Stimulated activated CD4-positive, alpha-beta T cell treated with anti-CD3 and anti-CD28 coated beads, Interleukin-2, amount 100 ng/mL, for 24 hours (primary cell): Measurements from ENCODE around the gene TMEM121.

Experiments used
- DNase-seq, 2 donors: peaks; one replicate each; pipeline ENCODE4 v3.0.0-alpha.2; 2020

Gene TMEM121

DNA sequence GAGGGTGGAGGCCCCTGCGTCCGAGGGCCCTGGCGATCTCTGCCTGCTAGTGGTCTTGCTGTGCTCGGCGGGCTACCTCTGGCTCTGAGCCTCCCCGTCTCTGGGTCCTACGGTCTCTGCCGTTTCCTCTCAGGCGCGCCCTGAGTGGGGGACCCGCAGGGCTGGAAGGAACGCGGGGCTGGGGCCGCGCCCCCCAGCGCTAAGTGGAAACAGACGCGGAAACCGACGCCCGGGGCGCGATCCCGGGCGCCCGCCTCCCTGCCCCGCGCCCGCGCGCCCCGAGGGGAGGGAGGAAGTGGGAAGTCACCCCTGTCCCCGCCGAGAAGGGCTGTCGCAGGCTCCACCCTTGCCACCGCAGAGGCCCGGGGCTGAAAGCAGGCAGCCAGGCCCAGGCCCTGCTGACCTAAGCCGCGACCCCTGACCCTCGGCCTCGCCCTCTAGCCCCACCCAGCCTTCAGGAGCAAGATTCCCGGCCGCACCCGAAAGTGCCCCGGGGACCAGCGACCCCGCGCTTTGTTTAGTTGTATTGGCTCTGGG lies 38.9 kb upstream of the TMEM121 start:
- peak; percentile 61 to 65 for DNase-seq

DNA sequence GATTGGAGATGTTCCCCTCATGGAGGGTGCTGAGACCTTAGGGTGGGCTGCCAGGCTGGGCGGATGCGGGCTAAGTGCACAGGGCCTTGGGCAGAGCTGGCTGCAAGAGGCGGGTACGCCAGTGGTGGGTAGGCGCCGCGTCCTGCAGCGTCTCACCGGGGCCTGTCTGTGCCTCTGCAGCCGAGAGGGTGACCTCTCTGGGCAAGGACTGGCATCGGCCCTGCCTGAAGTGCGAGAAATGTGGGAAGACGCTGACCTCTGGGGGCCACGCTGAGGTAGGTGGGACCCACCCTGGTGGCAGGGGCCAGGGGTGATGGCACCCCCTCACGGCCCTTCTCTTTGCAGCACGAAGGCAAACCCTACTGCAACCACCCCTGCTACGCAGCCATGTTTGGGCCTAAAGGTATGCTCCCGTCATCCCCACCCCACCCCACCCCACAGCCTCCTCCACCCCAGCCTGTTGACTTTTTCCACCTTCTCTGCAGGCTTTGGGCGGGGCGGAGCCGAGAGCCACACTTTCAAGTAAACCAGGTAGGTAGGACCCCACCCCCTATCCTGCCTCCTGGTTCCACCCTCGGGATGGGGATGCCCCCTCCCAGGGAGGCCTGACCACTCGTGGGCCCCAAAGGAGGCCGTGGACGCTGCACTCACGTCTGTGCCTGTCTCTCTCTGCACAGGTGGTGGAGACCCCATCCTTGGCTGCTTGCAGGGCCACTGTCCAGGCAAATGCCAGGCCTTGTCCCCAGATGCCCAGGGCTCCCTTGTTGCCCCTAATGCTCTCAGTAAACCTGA lies 38.2 kb upstream of the TMEM121 start:
- peak in 1 of 2 donors; percentile 42 for DNase-seq

DNA sequence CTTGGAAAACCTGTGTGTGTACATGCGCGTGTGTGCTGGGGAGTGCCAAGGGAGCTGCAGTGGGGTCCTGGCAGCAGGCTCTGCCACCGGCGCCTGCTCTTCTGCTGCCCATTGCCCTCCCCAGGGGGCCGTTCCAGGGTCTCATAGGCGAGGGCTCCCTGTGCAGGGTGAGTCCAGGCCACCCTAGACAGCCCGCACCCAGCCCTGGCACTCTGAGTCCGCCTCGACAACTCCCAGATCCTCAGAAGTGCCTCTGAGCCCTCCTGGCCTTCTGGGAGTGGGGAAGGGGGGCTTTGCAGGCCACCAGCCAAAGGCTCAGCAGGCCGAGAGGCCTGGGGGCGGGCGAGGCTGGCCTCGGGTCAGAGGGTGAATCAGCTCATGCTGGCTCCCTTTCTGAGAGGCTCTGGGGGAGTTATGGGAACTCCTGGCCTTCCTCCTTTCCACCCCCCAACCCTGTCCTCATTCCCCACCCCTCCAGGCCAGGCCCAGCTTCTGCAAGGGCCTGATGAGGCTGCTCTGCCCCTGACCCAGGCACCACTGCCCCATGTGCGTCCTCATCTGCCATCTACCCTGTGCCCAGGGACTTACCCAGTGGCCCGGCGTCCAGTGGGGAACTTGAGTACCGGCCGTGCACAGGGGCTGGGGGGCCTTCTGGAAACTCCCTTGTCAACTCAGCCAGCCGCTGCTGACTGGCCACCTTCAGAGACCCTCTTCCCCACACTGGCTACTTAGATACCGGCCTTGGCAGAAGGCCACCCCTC lies 37.4 kb upstream of the TMEM121 start:
- DNase-seq = no peak

DNA sequence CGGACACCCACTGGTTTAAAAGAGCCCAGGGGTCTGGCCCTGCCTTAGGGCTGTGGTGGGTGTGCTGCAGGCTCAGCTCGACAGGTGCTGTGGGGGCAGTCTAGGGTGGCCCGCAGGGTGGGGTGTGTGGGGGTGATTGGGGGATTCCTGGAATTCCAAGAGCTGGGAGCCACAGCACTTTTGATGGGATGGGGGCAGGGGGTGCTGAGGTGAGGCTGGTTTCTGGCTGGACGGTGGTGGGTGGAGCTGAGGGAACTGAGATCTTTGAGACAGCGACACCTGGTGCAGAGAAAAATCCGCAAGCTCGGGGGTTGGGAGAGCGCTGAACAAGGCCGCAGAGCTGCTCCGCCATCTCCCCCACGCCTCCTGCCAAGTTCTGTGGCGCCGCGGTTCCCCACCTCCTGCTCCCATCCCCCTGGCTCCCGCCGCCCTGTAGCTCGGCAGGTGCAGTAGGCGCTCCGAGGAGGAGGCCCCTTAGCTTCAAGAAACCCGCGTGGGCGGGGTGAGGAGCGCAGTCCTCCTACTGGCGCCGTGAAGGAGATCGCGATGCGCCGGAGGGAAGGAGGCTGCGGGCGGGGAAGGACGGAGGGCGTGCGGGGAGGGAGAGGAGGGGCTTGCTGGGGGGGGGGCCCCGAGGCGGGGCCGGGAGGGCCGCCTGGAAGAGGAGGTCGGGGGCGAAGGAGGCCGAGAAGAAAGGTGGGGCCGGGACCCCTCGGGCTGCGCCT lies 36.7 kb upstream of the TMEM121 start:
- peak; percentile 82 to 86 for DNase-seq

DNA sequence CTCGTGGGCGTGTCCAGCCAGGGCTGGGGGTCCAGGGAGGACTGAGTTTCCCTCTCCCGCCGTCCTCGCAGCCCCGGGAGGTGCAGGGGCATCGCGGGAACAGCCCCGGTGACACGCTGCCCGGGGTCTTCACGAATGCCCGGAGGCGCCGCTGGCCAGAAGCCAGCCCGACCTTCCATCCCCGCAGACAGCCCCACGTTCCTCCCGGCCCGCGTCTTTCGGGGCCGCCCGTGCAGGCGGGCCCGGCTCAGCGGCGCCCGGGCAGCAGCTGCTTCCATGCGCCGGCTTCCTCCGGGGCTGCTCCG lies 36.2 kb upstream of the TMEM121 start:
- DNase-seq = no peak

DNA sequence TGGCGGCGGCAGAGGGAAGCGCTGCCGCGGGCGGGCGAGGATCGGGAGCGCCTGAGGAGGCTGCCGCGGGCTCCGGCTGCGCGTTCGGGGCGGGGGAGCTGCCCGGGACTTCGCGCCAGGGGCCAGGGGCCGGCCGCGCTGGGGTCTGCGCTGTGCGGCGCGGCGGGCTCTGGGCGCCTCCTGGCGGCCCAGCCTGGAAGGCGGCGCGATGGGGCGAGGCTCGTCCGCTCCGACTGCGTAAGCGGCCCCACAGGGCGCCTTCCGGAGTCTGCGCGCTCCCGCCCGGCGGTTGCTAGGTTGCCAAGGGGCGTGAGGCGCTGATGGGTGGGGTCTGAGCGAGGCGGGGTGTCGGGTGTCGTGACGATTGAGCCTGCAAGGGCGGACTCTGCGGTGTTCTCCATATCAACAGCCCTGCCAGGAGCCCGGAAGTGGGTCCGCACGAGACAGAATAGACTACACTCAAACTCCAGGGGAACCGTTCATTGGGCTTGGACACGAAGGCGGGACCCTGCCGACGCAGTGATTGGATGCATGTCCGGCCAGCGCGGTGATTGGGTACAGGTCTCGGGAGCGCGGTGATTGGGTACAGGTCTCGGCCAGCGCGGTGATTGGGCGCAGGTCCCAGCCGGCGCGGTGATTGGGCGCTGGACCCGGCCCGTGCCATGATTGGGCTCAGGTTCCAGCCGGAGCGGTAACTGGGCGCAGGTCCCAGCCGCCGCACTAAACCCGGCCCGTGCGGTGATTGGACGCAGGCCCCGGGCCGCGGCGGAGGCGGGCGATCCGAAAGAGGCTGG lies 35.6 kb upstream of the TMEM121 start, which contains the start of gene TEDC1:
TEDC1 (plus strand) TSS at position 675 of the 794 bp plus-strand sequence. CDS start 130 bp downstream, outside the sequence.
- peak; percentile 98 for DNase-seq

DNA sequence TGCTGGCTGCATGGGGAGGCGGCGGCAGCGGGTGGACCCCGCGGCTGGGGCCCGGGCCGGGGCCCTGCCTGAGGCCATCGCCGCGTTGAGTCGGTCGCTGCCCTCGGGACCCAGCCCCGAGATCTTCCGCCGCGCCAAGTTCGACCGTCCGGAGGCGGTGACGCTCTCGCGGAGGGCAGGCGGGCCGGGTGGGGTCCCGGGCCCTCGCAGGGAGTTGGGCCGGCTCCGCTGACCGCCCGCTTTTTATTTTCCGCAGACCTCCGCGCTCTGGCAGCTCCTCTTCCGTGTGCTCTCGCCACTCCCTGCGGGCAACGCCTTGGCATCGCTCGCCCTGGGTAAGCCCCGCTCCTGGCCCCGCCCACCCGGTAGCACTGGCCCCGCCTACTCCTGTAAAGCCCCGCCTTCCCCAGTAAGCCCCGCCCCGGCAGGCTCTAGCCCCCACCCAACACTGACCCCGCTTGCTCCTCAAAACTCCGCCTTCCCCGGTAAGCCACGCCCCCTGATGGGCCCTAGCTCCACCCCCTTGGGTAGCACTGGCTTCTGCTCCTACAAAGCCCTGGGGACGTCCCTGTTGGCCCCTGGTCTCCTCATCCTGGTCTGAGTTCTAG lies 34.9 kb upstream of the TMEM121 start:
- DNase-seq = peak; percentile 88 to 94

DNA sequence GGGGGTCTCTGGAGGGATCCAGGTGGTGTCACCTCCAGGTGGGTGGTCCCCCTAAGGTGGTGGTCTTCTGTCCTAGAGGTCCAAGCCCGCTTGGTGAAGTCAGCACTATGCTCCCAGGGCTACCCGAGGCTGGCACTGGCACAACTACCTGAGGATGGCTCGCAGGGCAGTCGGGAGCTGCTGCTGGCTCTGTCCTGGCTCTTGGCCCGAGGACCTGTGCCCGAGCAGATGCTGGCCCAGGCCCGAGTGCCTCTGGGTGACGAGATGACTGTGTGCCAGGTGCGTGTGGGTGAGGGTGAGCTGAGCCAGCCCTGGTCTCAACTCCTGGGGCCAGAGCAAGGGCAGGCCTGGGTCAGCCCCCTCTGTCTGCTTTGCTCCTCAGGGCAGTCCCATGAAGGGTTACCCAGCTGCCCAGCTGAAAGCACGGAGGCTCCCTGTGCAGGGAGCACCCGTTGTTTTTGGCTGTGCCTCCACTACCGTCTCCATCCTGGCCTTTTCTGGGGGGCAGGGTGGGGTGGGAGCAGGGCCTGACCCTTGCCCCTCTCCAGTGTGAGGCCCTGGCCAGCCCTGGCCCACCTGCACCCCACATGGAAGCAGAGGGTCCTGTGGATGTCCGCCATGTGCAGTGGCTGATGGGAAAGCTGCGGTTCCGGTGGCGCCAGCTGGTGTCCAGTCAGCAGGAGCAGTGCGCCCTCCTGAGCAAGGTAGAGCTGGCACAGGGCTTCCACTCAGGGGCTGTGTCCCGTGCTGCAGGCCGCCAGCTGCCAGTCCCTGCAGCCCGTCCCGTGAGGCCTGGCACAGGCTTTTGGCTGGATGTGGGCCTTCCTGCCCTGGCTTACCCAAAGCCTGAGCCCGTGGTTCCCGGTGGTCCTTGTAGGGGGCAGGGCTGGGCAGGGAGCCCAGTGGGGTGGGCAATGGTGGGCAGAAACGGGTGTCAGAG lies 34.1 kb upstream of the TMEM121 start:
- no peak for DNase-seq

DNA sequence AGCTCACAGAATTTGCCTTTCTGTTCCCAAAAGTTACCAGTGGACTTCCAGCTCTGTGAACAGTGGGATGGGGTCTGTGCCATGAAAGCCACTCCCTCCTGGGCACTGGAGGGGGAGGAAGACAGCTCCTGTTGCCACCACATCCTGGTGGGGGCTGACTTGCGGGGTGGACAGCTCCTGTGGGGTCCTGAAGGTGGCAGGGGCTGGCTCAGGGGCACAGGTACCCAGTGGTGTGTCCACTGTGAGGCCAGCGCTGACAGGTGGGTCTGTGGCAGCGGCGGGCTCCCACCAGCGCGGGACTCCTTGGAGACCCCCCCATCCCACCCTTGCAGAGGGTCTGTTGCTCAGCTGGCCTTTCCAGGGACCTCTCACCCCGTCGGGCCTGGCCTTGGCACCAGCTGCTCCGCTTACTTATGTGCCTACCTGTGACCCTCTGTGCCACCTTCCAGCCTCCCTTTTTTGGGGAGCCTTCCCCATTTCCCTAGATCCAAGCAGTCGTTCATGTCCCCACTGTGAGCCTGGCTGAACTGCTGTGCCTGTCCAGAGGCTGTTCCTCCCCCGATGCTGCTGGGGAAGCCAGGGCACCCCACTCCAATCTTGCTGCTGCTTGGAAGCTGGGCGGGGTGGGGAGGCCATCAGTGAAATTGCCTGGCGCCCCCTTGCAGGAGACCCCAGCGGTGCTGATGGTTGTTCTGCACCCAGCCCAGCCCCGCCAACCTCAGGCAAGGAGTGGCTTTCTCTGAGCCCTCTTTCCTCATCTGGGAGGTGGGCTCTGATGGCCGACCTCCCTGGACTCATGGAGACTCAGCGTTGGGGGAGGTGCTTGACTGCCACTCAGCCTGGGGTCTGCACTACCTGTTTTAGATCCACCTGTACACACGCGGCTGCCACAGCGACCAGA lies 33.2 kb upstream of the TMEM121 start:
- no peak for DNase-seq

DNA sequence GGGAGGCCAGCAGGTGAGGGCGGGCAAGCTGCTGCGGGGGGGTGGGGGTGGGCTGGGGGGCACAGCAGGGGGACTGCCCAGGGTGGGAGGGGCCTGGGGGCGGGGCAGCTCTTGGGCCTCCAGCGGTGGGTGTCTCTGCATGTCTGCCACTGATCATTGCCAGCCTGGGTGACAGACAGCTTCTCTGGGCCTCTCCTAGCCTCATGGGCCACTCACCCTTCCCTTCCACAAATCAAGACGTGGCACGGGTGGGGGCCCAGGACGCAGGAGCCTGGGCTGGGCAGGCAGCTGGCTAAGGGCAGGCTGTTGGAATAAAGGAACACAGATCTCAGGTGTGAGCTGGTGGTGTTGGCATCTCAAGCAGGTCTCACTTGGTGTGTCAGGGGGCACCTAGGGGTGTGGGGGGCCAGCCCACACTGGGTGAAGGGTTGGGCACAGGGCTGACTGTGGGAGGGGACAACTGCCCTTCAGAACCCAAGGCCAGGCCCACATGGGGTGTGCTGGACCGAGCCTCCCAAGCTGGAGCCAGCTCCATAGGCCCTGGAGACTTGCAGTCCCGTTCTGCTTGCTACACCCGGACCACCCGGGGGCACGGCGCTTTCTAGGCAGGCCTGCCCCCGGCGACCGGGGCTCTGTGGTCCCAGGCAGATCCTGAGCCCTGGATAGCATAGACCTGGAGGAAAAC lies 32.3 kb upstream of the TMEM121 start:
- DNase-seq = no peak

DNA sequence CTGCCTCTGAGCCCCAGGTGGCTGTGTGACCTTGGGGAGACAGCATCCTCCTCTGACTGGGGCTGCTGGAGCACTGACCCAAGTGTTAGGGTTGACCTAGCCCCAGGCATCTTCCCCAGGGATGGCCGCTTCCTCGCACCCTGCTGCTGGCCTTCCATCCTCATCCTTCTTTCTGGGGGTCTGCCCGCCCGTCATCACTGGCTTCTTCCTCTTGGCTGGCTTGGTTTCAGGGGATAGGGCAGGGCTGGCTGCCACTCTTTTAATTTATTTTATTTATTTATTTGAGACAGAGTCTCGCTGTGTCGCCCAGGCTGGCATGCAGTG lies 31.8 kb upstream of the TMEM121 start:
- DNase-seq = no peak

DNA sequence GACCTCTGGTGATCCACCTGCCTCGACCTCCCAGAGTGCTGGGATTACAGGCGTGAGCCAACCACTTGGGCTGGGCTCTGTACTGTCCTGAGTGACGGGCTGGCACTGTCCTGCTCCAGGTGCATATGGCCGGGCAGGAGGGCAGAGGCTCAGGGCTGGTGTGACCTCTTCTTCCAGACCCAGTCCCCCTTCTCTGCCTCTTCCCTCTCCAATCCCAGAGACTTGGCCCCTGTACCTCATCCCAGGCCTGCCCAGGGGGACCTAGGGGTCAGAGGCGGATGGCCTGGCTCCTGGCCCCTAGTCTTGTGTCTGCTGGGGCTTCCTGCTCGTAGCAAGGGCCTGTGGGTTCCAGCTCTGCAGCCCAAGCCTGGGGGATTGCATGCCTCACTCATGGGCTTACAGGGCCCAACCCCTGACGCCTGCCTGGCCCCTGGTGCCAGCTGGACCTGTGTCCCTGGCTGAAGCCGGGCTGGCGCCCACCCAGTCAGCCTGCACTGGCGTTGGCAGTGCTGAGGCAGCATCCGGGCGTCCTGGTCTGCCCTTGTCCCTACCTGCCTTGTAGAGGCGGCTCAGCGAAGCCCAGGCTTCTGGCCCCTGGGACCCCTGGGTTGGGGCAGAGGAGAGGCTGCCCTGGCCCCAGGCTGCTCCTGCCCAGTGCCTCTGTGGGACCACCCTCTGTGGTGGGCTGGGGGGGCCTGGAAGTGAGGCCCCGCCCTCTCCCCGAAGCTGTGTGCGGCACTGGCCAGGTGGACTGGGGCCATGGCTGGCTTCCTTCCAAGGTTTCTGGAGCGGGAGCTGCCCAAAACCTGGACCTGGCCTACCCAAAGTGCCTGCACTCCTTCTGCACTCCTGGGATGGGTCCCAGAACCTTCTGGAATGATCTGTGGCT lies 31.0 kb upstream of the TMEM121 start:
- no peak for DNase-seq

DNA sequence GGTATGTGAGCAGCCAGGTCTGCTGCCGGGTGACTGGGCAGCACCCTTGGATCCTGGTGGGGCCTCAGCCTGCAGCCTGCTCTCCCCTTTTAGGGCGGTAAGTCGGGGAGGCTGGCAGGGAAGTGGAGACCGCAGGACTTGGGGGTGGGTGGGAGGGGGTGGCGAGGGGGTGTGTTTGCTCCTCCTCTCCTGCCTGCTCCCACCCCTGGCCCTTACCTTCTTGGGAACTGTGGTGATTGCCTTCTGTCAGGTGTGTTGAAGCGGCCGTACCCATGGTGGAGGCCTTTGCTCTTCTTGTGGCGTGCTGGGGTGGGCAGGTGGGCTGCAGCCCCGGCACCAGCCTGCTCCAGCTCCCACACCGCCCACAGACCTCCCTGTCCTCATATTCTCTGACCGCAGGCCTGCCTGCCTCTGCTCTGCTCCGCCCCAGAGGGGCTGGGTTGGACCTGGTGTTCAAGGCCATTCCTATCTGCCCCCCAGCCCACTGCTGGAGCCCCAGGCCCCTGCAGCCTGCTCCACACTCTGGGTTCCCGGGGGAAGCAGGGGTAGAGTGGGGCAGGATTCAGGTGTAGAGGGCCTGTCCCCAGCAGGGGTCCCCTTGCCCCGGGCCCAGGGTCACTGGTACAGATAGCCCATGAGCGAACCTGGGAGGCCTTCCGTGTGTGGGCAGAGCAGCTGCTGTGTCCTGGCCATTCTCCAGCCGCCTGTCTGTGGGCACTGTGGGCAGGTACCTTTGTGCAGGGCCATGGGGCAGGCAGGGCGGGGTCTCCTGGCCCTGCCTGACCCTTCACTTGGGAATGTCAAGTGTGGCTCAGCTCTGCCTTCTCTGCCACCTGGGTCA lies 30.2 kb upstream of the TMEM121 start:
- no peak for DNase-seq

DNA sequence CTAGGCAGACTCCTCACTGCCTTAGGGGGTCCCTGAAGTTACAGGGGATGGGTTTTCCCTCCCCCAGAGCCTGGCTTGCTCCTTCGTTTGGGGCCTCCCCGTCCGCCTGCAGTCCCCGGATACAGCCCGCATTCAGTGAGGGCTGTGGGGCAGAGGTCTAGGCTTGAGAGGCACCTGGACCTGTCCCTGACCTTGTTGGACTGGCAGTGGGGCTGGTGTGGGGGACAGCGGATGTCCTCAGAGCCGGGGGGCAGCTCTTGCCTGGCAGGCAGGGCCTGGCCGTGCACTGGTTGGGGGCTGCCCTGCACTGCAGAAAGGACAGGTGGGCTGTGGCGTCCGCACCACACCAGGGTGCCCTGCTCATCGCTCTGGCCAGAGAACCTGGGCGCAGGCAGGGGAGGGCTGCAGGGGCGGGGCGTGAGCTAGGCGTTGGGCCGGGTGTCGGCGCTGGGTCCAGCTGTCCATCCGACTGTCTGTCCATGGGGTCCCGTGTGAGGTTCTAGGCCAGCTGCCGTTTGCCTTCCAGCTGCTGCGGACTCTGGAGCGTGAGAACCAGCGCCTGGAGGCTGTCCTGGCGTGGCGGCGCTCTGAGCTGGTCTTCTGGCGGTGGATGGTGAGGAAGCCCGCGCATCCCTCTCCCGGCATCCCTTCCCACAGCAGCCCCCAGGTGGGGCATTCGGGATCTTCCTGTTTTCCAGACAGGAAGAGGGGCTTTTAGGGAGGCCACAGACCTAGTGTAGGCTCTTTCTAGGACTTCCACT lies 29.4 kb upstream of the TMEM121 start:
- no peak for DNase-seq

DNA sequence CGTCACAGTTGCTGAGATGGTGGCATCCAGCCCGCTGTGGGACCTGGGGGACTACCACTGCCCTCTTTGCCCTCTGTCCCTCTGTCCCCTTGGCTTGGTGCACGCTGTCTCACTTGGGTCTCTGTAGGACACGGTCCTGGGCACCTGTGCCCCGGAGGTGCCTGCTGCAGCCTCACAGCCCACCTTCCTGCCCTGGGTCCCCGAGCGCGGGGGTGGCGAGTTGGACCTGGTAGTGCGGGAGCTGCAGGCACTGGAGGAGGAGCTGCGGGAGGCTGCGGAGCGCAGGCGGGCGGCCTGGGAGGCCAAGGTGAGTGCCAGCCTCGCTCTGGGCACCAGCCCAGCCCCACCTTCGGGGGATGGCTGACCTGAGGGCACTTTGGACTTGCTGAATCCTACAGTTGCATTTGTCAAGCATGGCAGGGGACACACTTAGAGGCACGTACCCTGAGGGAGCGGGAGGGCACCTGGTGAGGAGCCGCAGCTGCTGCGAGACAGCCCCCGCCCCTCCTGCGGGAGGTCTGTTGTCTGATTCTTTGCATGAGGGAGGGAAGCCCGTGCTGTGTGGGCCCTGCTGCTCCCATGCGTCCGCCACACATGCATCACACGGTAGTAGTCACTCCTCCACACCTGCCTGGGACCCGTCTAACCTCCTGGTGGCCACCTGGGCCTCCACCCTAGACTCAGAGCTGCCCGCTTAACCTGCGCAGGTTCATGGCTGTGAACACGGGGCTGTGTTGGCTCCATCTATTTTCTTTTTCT lies 28.5 kb upstream of the TMEM121 start:
- DNase-seq = no peak
